SK-N-SH treated with all-trans-retinoic acid at 6 μM for 48 hours (cell line): ENCODE data around the gene SMIM32.

Experiments
- ATAC-seq: fragments of 200-7000 bp; cut with Tn5 transposase; 3 replicates; pipeline ENCODE4 v1.9.1; 2020; ENCODE audit warnings: mild to moderate bottlenecking, moderate library complexity
- ARNTL ChIP-seq: fragments of 450-650 bp; formaldehyde crosslinking; IDR thresholded peaks from 2 replicates; pipeline ENCODE4 v1.5.0; 2020; ENCODE audit warnings: low read depth, mild to moderate bottlenecking, moderate library complexity, borderline replicate concordance
- BACH2 ChIP-seq: fragments of 250-450 bp; sonication (Bioruptor Pico); IDR thresholded peaks from 2 replicates; pipeline ENCODE4 v1.9.0; 2021; ENCODE audit warnings: mild to moderate bottlenecking, borderline replicate concordance
- CREB5 ChIP-seq: fragments of 250-450 bp; sonication (Bioruptor Pico); IDR thresholded peaks from 2 replicates; pipeline ENCODE4 v1.5.1; 2020; ENCODE audit warnings: low read depth, mild to moderate bottlenecking, moderate library complexity
- CSDC2 ChIP-seq: fragments of 250-450 bp; sonication (Bioruptor Pico); IDR thresholded peaks from 2 replicates; pipeline ENCODE4 v1.5.0; 2020; ENCODE audit warnings: mild to moderate bottlenecking, moderate library complexity
- CSRNP3 ChIP-seq: fragments of 250-450 bp; sonication (Bioruptor Pico); IDR thresholded peaks from 2 replicates; pipeline ENCODE4 v1.5.1; 2021; ENCODE audit warnings: mild to moderate bottlenecking, moderate library complexity
- ESRRG ChIP-seq: fragments of 250-450 bp; sonication (Bioruptor Pico); IDR thresholded peaks from 2 replicates; pipeline ENCODE4 v1.6.1; 2021; ENCODE audit warnings: mild to moderate bottlenecking
- GLIS3 ChIP-seq: fragments of 250-450 bp; sonication (Bioruptor Pico); IDR thresholded peaks from 2 replicates; pipeline ENCODE4 v1.5.0; 2020; ENCODE audit warnings: mild to moderate bottlenecking, moderate library complexity
- ISL1 ChIP-seq: fragments of 250-450 bp; sonication (Bioruptor Pico); IDR thresholded peaks from 2 replicates; pipeline ENCODE4 v2.1.2; 2022; ENCODE audit warnings: mild to moderate bottlenecking, moderate library complexity
- OSR1 ChIP-seq: fragments of 250-450 bp; sonication (Bioruptor Pico); IDR thresholded peaks from 2 replicates; pipeline ENCODE4 v1.8.0; 2022; ENCODE audit warnings: moderate library complexity, mild to moderate bottlenecking, inconsistent platforms
- PATZ1 ChIP-seq: fragments of 250-450 bp; sonication (Bioruptor Pico); IDR thresholded peaks from 2 replicates; pipeline ENCODE4 v1.8.0; 2020; ENCODE audit warnings: mild to moderate bottlenecking, moderate library complexity, borderline replicate concordance
- POU6F1 ChIP-seq: fragments of 250-450 bp; sonication (Bioruptor Pico); IDR thresholded peaks from 2 replicates; pipeline ENCODE4 v1.8.0; 2021; ENCODE audit warnings: low read depth, mild to moderate bottlenecking, moderate library complexity, borderline replicate concordance
- PPARA ChIP-seq: fragments of 250-450 bp; sonication (Bioruptor Pico); IDR thresholded peaks from 2 replicates; pipeline ENCODE4 v1.5.0; 2020; ENCODE audit warnings: mild to moderate bottlenecking, borderline replicate concordance
- RARB ChIP-seq: fragments of 250-450 bp; sonication (Bioruptor Pico); IDR thresholded peaks from 2 replicates; pipeline ENCODE4 v1.8.0; 2021; ENCODE audit warnings: mild to moderate bottlenecking, moderate library complexity
- SNAI2 ChIP-seq: fragments of 250-450 bp; sonication (Bioruptor Pico); IDR thresholded peaks from 2 replicates; pipeline ENCODE4 v1.5.0; 2020; ENCODE audit warnings: mild to moderate bottlenecking, moderate library complexity
- TCF4 ChIP-seq: fragments of 250-450 bp; sonication (Bioruptor Pico); IDR thresholded peaks from 2 replicates; pipeline ENCODE4 v1.8.0; 2021; ENCODE audit warnings: mild to moderate bottlenecking, moderate library complexity, borderline replicate concordance
- TOX ChIP-seq: fragments of 250-450 bp; sonication (Bioruptor Pico); IDR thresholded peaks from 2 replicates; pipeline ENCODE4 v1.8.0; 2021; ENCODE audit warnings: mild to moderate bottlenecking, moderate library complexity, borderline replicate concordance
- TSHZ2 ChIP-seq: fragments of 250-450 bp; sonication (Bioruptor Pico); IDR thresholded peaks from 2 replicates; pipeline ENCODE4 v1.5.0; 2020; ENCODE audit warnings: mild to moderate bottlenecking, moderate library complexity
- ZC3H10 ChIP-seq: fragments of 250-450 bp; sonication (Bioruptor Pico); IDR thresholded peaks from 2 replicates; pipeline ENCODE4 v1.5.1; 2021; ENCODE audit warnings: mild to moderate bottlenecking, moderate library complexity
- ZFP3 ChIP-seq: fragments of 250-450 bp; sonication (Bioruptor Pico); IDR thresholded peaks from 2 replicates; pipeline ENCODE4 v1.5.0; 2020; ENCODE audit warnings: mild to moderate bottlenecking, moderate library complexity
- ZFP30 ChIP-seq: fragments of 450-650 bp; formaldehyde crosslinking; IDR thresholded peaks from 2 replicates; pipeline ENCODE4 v1.5.0; 2022; ENCODE audit warnings: mild to moderate bottlenecking, moderate library complexity
- ZNF565 ChIP-seq: fragments of 450-650 bp; formaldehyde crosslinking; conservative IDR thresholded peaks from 2 replicates; pipeline ENCODE4 v1.5.0; 2020; ENCODE audit warnings: low read depth, mild to moderate bottlenecking, moderate library complexity
- ZNF70 ChIP-seq: fragments of 450-650 bp; formaldehyde crosslinking; IDR thresholded peaks from 2 replicates; pipeline ENCODE4 v1.5.0; 2020; ENCODE audit warnings: mild to moderate bottlenecking, moderate library complexity
- ZNF8 ChIP-seq: fragments of 450-650 bp; formaldehyde crosslinking; IDR thresholded peaks from 2 replicates; pipeline ENCODE4 v1.5.0; 2020; ENCODE audit warnings: mild to moderate bottlenecking, moderate library complexity

The SMIM32 gene

GRCh38 chr5:136155078-136155477, 37.9 kb downstream of the SMIM32 start:
- ATAC-seq = no peak
- no peak for TF ChIP-seq ZFP3 (CRISPR knock-in tag)
- no peak for TF ChIP-seq ZNF8
- TF ChIP-seq SNAI2 = no peak

- no peak for ATAC-seq
- TF ChIP-seq ZNF565 (CRISPR knock-in tag) = no peak
- TF ChIP-seq BACH2 (CRISPR knock-in tag) = no peak
- TF ChIP-seq TSHZ2 (CRISPR knock-in tag) = no peak
- TF ChIP-seq RARB = no peak
- TF ChIP-seq TOX = no peak
- TF ChIP-seq CSDC2 (CRISPR knock-in tag) = no peak
- no peak for TF ChIP-seq ZFP30 (CRISPR knock-in tag)
- no peak for TF ChIP-seq POU6F1 (CRISPR knock-in tag)
- no peak for TF ChIP-seq ZNF8
- TF ChIP-seq ARNTL = no peak
- TF ChIP-seq CSRNP3 (CRISPR knock-in tag) = no peak
- TF ChIP-seq ISL1 (CRISPR knock-in tag) = no peak
- no peak for TF ChIP-seq ZFP3 (CRISPR knock-in tag)
- TF ChIP-seq CREB5 = no peak
- TF ChIP-seq OSR1 = no peak
- no peak for TF ChIP-seq SNAI2
- TF ChIP-seq ZNF70 (CRISPR knock-in tag) = no peak
- no peak for TF ChIP-seq GLIS3 (CRISPR knock-in tag)
- TF ChIP-seq TCF4 (CRISPR knock-in tag) = no peak
- no peak for TF ChIP-seq ZC3H10
Measured at GRCh38 chr5:136153581-136154236, 39.3 kb downstream of the SMIM32 start.

GRCh38 chr5:136149891-136150290, 43.1 kb downstream of the SMIM32 start:
- no peak for TF ChIP-seq SNAI2
- no peak for TF ChIP-seq RARB
- no peak for TF ChIP-seq PATZ1 (CRISPR knock-in tag)
- no peak for TF ChIP-seq ESRRG (CRISPR knock-in tag)
- TF ChIP-seq BACH2 (CRISPR knock-in tag) = no peak
- TF ChIP-seq ZNF8 = no peak
- no peak for TF ChIP-seq ISL1 (CRISPR knock-in tag)
- TF ChIP-seq ZNF565 (CRISPR knock-in tag) = no peak
- no peak for TF ChIP-seq CSDC2 (CRISPR knock-in tag)
- TF ChIP-seq TOX = no peak
- no peak for TF ChIP-seq ARNTL
- TF ChIP-seq TCF4 (CRISPR knock-in tag) = no peak
- TF ChIP-seq OSR1 = no peak
- TF ChIP-seq POU6F1 (CRISPR knock-in tag) = no peak
- no peak for TF ChIP-seq PPARA (CRISPR knock-in tag)
- no peak for TF ChIP-seq ZC3H10
- no peak for TF ChIP-seq CSRNP3 (CRISPR knock-in tag)
- no peak for TF ChIP-seq CREB5
- no peak for TF ChIP-seq GLIS3 (CRISPR knock-in tag)
- ATAC-seq = no peak
